Bronchial epithelial cell (primary cell): ENCODE measurements around the gene POLD1. TPM values are rescaled to one million over a fixed set of nuclear protein-coding genes. Genes with fewer than 3 reads are reported as not detected.
A peak's percentile ranks its signal among the peaks of the same experiment; 100 is the strongest.

Experiments used
- DNase-seq: peaks from one replicate; pipeline ENCODE4 v3.0.0-alpha.2; 2010; ENCODE audit warnings: low read depth
- FAIRE-seq: peaks from 2 replicates; lab custom pipeline; 2011; peaks lifted over from hg19 to GRCh38; lab: Jason Lieb, UNC
- H3K27me3 ChIP-seq: 2 replicates; pipeline ENCODE4 v1.5.1; 2011; ENCODE audit warnings: low read length; ENCODE audit not compliant: control insufficient read depth, insufficient read depth
- H3K36me3 ChIP-seq: 2 replicates; pipeline ENCODE4 v1.5.1; 2011; ENCODE audit warnings: low read length; ENCODE audit not compliant: control insufficient read depth, insufficient read depth
- H3K4me3 ChIP-seq: 2 replicates; pipeline ENCODE4 v1.5.1; 2011; ENCODE audit warnings: mild to moderate bottlenecking, low read depth, low read length, control low read depth
- total RNA-seq: library from RNA; depleted of rRNA; stranded (reverse); fragments of >200 nt; gene quantifications from 2 replicates; pipeline ENCODE4 v1.2.1, GENCODE V29; 2014
- TF ChIP-seq, protein P1 (sequence below): IDR thresholded peaks from 2 replicates; pipeline ENCODE4 v1.5.1; 2011; ENCODE audit warnings: mild to moderate bottlenecking, moderate library complexity, low read length, control low read depth, inconsistent platforms; ENCODE audit not compliant: insufficient read depth, severe bottlenecking

POLD1 gene
- total RNA-seq, 1 donor from 2014 or later, result 28.4 TPM

DNA sequence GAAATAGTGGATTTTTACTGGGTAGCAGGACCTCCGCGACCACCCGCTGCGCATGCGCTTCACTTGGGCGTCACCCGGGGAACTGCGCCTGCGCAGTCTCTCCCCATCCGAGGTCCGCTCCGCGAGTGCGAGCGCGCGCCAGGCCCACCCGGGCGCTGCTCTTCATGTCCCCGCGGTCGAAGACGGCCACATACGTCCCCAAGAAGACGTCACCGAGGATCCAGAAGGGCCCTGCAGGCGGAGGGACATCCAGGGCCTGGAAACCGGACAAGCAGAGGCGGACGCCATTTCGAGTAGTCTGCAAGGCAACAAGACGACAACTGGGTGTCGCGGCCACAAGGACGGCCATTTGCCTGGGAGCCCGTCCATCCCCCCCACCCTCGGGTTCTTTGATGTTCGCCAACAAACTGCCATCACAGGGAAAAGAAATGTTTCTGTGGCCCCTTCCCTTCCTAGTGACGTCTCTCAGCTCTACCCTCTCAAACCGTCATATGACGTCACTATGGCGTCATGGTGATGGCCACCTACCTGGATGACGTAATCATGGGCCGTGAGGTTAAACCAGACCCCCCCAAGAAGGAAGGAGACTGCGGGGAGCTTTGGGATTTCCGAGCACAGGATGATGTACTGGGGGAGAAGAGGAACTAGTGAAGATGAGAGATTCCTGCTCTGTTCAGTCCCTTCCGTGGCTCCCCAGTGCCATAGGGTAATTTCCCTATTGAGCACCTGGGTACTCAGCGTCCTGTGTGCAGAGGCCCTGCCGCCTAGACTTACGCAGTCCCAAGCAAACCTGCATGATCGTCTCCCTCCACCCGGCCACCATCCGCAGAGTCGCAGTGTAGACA is 25.4 kb upstream of the POLD1 start:
- DNase-seq (no peak), FAIRE-seq (no peak)
- H3K4me3 ChIP-seq, result peak overlapping the region; percentile 32
- TF ChIP-seq, protein P1, sequence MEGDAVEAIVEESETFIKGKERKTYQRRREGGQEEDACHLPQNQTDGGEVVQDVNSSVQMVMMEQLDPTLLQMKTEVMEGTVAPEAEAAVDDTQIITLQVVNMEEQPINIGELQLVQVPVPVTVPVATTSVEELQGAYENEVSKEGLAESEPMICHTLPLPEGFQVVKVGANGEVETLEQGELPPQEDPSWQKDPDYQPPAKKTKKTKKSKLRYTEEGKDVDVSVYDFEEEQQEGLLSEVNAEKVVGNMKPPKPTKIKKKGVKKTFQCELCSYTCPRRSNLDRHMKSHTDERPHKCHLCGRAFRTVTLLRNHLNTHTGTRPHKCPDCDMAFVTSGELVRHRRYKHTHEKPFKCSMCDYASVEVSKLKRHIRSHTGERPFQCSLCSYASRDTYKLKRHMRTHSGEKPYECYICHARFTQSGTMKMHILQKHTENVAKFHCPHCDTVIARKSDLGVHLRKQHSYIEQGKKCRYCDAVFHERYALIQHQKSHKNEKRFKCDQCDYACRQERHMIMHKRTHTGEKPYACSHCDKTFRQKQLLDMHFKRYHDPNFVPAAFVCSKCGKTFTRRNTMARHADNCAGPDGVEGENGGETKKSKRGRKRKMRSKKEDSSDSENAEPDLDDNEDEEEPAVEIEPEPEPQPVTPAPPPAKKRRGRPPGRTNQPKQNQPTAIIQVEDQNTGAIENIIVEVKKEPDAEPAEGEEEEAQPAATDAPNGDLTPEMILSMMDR, result no peak
- no peaks in the 10 kb centered on the region for H3K27me3 ChIP-seq
- H3K36me3 ChIP-seq, result no peaks in the 10 kb centered on the region

DNA sequence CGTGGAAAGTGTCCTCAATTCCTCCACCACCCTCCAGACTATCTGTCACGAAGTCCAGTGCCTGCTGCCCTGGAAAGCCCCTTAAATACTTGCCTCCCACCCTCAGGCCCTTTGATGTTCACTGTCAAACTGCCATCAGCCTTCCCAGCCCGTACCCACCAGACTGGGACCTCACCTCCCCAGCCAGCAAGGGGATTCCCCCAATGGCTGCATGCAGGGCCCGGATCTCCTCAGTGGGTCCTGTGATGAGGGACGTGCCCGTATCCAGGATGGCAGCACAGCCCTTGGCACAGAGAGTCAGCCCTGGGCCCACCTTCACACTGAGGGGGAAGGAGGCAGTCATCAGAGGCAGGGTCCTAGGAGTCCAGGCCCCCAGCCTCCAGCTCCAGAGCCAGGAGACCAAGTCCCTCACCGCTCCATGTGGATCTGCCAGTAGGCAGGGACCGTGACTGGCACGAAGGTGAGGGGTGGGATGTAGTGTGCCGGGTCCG is 24.8 kb upstream of the POLD1 start:
- Histone ChIP-seq H3K36me3 (no peaks in the 10 kb centered on the region), H3K4me3 (no peak overlapping the region), H3K27me3 (no peaks in the 10 kb centered on the region)
- FAIRE-seq (no peak), DNase-seq (no peak)
- TF ChIP-seq, protein P1, result no peak

DNA sequence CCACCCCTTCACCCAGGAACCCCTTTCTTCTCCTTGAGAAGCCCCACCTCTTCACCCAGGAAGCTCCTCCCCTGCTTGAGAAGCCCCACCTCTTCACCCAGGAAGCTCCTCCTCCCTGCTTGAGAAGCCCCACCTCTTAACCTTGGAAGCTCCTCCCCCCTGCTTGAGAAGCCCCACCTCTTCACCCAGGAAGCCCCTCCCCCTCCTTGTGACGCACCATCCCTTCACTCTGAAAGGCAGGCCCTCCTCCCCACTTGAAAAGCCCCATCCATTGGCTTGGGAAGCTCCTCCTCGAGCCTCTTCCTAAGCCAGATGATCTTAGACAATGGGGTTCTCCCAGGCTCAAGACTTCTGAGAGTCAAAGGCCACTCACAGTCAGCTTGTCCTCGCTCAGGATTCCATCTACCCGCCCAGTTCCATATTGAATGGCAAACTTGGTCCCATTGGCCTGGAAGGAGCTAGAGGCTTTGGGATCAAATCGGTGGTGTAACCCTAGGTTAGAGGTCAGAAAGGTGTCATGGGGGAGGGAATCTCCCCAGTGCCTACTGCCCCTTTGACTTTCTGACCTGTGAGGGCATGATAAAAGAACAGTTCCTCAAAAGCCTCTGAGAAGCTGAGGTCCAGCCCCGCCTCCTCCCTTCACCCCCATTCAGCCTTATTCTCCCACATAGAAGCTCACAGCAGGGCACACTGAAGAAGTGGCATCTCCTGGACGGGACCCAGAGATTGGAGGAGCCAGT is 22.7 kb upstream of the POLD1 start:
- FAIRE-seq, result peak; percentile 72

DNA sequence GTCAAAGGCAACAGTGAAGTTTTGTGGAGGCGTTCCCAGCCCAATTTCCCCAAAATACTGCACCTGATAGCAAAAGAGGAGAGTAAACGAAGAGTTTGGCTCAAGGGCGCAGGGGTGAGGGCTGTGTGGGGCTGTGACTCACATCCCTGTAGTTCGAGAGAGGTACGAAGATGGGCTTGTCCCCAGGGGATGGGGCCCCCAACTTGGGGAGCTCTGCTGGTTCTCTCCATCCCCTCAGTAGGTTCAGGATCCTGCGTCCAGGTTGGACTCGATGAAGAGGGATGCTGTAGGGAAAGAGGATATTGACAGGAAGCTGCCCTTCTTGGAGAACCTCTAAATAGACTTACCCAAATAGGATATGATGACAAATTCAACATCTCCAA is 22.1 kb upstream of the POLD1 start:
- DNase-seq (no peak), FAIRE-seq (no peak)
- Histone ChIP-seq H3K4me3 (no peak overlapping the region), H3K27me3 (no peaks in the 10 kb centered on the region), H3K36me3 (no peaks in the 10 kb centered on the region)
- TF ChIP-seq, protein P1, result no peak

More for the DNA sequence above, 22.7 kb upstream of the POLD1 start:
- no peaks in the 10 kb centered on the region for H3K27me3 ChIP-seq
- no peak overlapping the region for H3K4me3 ChIP-seq
- TF ChIP-seq, protein P1, result no peak
- no peak for DNase-seq
- no peaks in the 10 kb centered on the region for H3K36me3 ChIP-seq

DNA sequence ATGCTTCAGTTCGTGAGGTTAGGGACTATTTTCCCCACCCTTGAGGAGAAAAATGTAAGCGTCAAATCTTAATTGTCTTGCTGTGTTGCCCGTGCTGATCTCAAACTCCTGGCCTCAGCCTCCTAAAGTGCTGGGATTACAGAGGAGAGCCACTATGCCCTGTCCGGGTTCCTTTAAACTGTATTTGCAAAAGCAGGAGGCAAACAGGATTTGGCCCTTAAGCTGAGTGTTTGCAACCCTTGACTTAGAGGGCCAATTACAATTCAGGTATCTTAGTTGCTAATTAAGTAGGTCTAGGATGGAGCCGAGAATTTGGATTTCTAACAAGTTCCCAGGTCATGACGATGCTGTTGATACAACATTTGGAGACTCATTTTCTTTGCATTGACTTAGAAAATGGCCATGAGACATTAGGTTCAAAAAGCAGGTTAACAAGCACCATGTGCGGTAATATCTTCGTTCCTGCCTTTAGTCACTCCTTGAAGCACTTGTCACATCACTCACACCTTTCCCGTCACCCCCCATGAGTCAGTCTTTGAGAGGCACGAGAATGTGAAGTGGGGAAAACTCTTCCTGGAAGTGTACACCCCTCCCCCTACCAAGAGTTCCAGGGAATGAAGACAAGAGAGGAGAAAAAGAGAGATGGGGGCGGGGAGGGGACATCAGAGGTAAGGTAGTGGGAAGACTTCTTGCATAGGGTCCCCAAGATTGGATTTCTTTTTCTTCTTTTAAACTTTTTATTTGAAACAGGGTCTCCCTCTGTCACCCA is 21.3 kb upstream of the POLD1 start:
- H3K36me3 ChIP-seq, result no peaks in the 10 kb centered on the region
- TF ChIP-seq, protein P1, result no peak
- H3K4me3 ChIP-seq, result no peak overlapping the region
- H3K27me3 ChIP-seq, result no peaks in the 10 kb centered on the region
- DNase-seq (peak; percentile 37), FAIRE-seq (no peak)
